DOHH2 (cell line): Measurements from ENCODE around the gene XKR3.

Experiments used
- H3F3A ChIP-seq: fragments of 200-600 bp; sonication (generic), shearing (Covaris generic); 2 replicates; pipeline ENCODE4 v1.6.0; 2016; ENCODE audit warnings: antibody characterized with exemption, mild to moderate bottlenecking; ENCODE audit not compliant: control insufficient read depth, insufficient read depth
- H3K27ac ChIP-seq: fragments of 200-600 bp; sonication (generic); 2 replicates; pipeline ENCODE4 v1.5.1; 2014; ENCODE audit warnings: low read depth, mild to moderate bottlenecking, low read length, moderate library complexity
- H3K27me3 ChIP-seq: fragments of 200-600 bp; sonication (generic); 2 replicates; pipeline ENCODE4 v1.6.1; 2014; ENCODE audit warnings: mild to moderate bottlenecking, low read length, mixed read lengths; ENCODE audit not compliant: control insufficient read depth
- H3K36me3 ChIP-seq: fragments of 200-600 bp; sonication (generic); 2 replicates; pipeline ENCODE4 v1.6.1; 2014; ENCODE audit warnings: mild to moderate bottlenecking, low read length, moderate library complexity, mixed read lengths; ENCODE audit not compliant: control insufficient read depth
- H3K4me1 ChIP-seq: fragments of 200-600 bp; sonication (generic); 2 replicates; pipeline ENCODE4 v1.6.1; 2014; ENCODE audit warnings: mild to moderate bottlenecking, low read length, mixed read lengths; ENCODE audit not compliant: control insufficient read depth
- H3K4me2 ChIP-seq: fragments of 200-600 bp; sonication (generic); 2 replicates; pipeline ENCODE4 v1.6.0; 2014; ENCODE audit warnings: mild to moderate bottlenecking, low read length, moderate library complexity
- H3K4me3 ChIP-seq: fragments of 200-600 bp; sonication (generic); 2 replicates; pipeline ENCODE4 v1.5.1; 2014; ENCODE audit warnings: mild to moderate bottlenecking, low read length, mixed read lengths
- H3K79me2 ChIP-seq: fragments of 200-600 bp; sonication (generic); 2 replicates; pipeline ENCODE4 v1.6.1; 2014; ENCODE audit warnings: mild to moderate bottlenecking, low read length, mixed read lengths; ENCODE audit not compliant: control insufficient read depth
- H3K9me2 ChIP-seq: fragments of 200-600 bp; sonication (generic); replicated peaks from 2 replicates; pipeline ENCODE4 v1.6.1; 2014; ENCODE audit warnings: mild to moderate bottlenecking, low read length, mixed read lengths; ENCODE audit not compliant: control insufficient read depth
- H3K9me3 ChIP-seq: fragments of 200-600 bp; sonication (generic); 2 replicates; pipeline ENCODE4 v1.6.1; 2014; ENCODE audit warnings: antibody characterized with exemption, low read length, mixed read lengths; ENCODE audit not compliant: control insufficient read depth, insufficient read depth
- H4K20me1 ChIP-seq: fragments of 200-600 bp; sonication (generic); 2 replicates; pipeline ENCODE4 v1.6.0; 2014; ENCODE audit warnings: low read depth, mild to moderate bottlenecking, antibody characterized with exemption, low read length, moderate library complexity; ENCODE audit not compliant: control insufficient read depth, insufficient read depth
- CTCF ChIP-seq: fragments of 200-600 bp; sonication (generic); IDR thresholded peaks from one replicate; pipeline ENCODE4 v1.5.1; 2014; ENCODE audit warnings: antibody characterized with exemption, mild to moderate bottlenecking, low read depth, low read length; ENCODE audit not compliant: poor library complexity, severe bottlenecking
- EZH2phosphoT487 ChIP-seq: fragments of 200-600 bp; sonication (generic); IDR thresholded peaks from 2 replicates; pipeline ENCODE4 v1.6.1; 2017; ENCODE audit warnings: borderline replicate concordance, mild to moderate bottlenecking, antibody characterized with exemption, low read length, moderate library complexity, mixed read lengths

The XKR3 gene

GRCh38 chr22:16845465-16845864, 20.3 kb upstream of the XKR3 start:
- H3K4me2 ChIP-seq = no peak overlapping the region
- H3K4me1 ChIP-seq = no peaks in the 10 kb centered on the region
- no peaks in the 10 kb centered on the region for H3F3A ChIP-seq
- no peaks in the 10 kb centered on the region for H3K79me2 ChIP-seq
- no peaks in the 10 kb centered on the region for H4K20me1 ChIP-seq
- no peak for TF ChIP-seq CTCF
- TF ChIP-seq EZH2phosphoT487 = no peak
- H3K9me2 ChIP-seq = no peaks in the 10 kb centered on the region
- no peak overlapping the region for H3K27ac ChIP-seq
- no peak overlapping the region for H3K4me3 ChIP-seq
- H3K27me3 ChIP-seq = no peaks in the 10 kb centered on the region
- H3K36me3 ChIP-seq = no peaks in the 10 kb centered on the region
- no peaks in the 10 kb centered on the region for H3K9me3 ChIP-seq

- Histone ChIP-seq H3K4me3 (no peak overlapping the region), H3K9me3 (no peaks in the 10 kb centered on the region), H3K27ac (no peak overlapping the region), H3K4me2 (no peak overlapping the region), H3K9me2 (no peaks in the 10 kb centered on the region), H3K79me2 (no peaks in the 10 kb centered on the region), H3F3A (no peaks in the 10 kb centered on the region), H4K20me1 (no peaks in the 10 kb centered on the region), H3K4me1 (no peaks in the 10 kb centered on the region), H3K27me3 (no peaks in the 10 kb centered on the region), H3K36me3 (no peaks in the 10 kb centered on the region)
- no peak for TF ChIP-seq EZH2phosphoT487
These were observed 19.3 kb upstream of the XKR3 start for GRCh38 chr22:16844529-16844928.

GRCh38 chr22:16838073-16838472, 12.9 kb upstream of the XKR3 start:
- no peaks in the 10 kb centered on the region for H3K27me3 ChIP-seq
- no peaks in the 10 kb centered on the region for H3K9me3 ChIP-seq
- H3K36me3 ChIP-seq = no peaks in the 10 kb centered on the region
- TF ChIP-seq CTCF (no peak), EZH2phosphoT487 (no peak)
- no peak overlapping the region for H3K27ac ChIP-seq
- no peaks in the 10 kb centered on the region for H3K79me2 ChIP-seq
- no peaks in the 10 kb centered on the region for H3F3A ChIP-seq
- H3K4me1 ChIP-seq = no peaks in the 10 kb centered on the region
- no peak overlapping the region for H3K4me2 ChIP-seq
- H3K9me2 ChIP-seq = no peaks in the 10 kb centered on the region
- H3K4me3 ChIP-seq = no peak overlapping the region
- no peaks in the 10 kb centered on the region for H4K20me1 ChIP-seq

- H3K4me1 ChIP-seq = no peaks in the 10 kb centered on the region
These were observed 9.8 kb upstream of the XKR3 start for GRCh38 chr22:16834971-16835370.

More at GRCh38 chr22:16834971-16835370, 9.8 kb upstream of the XKR3 start:
- no peaks in the 10 kb centered on the region for H3K9me3 ChIP-seq
- no peak overlapping the region for H3K27ac ChIP-seq
- no peak overlapping the region for H3K4me3 ChIP-seq
- TF ChIP-seq EZH2phosphoT487 (no peak), CTCF (no peak)
- H3F3A ChIP-seq = no peaks in the 10 kb centered on the region
- no peak overlapping the region for H3K4me2 ChIP-seq
- H3K9me2 ChIP-seq = no peaks in the 10 kb centered on the region
- no peaks in the 10 kb centered on the region for H4K20me1 ChIP-seq
- H3K27me3 ChIP-seq = no peaks in the 10 kb centered on the region
- no peaks in the 10 kb centered on the region for H3K36me3 ChIP-seq
- no peaks in the 10 kb centered on the region for H3K79me2 ChIP-seq
